ENCODE results near the gene NTSR1.

Gene NTSR1

DNA sequence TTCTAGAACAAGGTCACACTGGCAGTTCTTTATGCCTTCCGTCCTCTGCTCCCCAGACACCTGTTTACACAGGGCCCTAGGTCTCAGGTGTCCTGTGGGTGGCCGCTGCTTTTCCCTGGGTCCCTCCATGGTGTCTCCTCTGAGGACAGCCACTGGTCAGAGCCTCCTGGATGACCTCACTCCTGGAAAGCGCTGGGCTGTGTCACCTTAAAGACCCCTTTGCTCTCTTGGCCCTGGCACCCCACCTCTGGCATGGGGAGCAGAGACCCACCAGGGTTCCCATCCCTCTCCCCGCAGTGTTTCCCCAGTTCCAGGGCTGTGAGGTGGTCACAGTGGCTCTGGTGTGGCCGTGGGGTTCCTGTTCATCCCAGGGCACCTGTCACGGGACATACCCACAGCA, 33.9 kb downstream of the NTSR1 start:
- no peak for DNase-seq

DNA sequence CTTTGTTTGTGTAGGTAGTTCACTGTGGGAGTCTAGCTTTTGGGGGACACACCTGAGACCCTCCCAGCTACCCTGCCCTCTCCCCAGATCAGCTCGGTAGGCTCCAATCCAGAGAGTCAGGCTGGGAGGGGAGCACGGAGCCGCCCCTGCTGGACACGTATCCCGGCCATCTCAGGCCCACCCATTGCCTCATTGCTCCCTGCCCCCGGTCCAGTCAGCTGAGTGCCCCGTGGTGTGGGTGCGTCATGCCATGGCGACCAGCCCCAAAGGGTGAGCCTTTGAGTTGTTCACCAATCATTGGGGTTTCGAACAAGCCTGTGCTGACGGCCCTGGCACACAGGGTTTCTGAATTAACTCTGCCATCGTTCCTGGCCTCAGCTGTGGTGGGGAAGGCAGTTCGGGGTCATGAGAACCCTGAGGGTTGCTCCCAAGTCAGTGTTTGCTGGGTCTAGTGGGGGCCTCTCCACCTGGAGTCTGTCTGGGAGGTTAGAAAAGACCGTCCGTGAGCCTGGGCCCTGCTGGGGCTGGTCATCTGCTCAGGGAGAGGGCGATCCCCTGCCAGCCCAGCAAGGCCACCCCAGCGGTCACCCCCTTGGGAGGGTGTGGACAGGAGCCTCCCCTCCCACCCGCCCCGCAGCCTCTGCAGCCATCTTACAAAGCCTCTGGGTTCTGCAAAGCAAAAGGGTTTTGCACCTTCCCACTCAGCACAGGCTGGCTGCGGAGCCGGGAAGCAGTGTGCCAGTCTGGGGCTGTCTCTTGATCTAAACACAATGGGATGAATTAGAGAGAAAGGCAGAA, 34.5 kb downstream of the NTSR1 start:
- no peak for DNase-seq

DNA sequence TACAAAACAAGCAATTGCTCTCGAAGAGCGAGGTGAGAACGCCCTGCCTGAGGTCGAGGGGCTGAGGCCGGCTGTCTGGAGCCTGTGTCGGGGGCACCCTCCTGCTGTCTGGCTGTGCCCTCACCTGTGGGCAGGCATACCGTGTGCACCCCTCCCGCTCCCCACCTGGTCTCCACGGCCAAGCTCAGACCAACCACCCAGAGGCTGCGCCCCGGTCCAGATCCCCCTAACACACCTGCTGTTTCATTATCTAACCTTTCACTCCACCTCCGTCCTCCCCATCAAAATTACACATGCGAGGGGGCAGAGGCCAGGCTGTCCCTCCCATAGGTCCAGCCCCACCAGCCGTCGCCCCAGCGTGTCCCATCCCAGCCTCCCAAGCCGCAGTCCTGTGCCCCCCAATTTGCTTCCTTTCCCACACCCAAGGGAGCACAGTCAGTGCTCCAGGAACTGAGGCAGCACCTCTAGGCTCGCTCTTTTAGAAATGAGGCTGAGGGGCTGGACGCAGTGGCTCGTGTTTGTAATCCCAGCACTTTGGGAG, 35.2 kb downstream of the NTSR1 start:
- no peak for DNase-seq

DNA sequence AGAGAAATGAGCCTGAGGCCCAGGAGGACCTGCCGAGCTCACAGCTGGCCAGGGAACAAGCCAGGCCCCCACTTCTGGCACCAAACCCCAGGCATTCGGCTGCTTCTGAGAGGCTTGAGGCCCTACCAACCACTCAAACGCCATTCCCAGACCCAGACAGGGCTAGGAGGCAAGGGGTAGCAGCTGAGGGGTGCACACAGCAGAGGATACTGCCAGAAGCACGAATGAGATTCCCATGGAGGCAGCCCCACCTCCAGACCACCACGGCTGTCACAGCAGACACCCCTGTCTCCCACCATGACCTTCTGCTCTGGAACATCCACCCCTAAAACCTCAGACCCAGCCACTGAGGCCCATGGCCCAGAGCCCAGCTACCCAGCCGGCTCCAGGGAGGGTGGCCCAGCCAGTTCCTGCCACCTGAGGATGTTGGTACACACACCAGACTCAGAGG, 36.1 kb downstream of the NTSR1 start:
- DNase-seq: no peak

DNA sequence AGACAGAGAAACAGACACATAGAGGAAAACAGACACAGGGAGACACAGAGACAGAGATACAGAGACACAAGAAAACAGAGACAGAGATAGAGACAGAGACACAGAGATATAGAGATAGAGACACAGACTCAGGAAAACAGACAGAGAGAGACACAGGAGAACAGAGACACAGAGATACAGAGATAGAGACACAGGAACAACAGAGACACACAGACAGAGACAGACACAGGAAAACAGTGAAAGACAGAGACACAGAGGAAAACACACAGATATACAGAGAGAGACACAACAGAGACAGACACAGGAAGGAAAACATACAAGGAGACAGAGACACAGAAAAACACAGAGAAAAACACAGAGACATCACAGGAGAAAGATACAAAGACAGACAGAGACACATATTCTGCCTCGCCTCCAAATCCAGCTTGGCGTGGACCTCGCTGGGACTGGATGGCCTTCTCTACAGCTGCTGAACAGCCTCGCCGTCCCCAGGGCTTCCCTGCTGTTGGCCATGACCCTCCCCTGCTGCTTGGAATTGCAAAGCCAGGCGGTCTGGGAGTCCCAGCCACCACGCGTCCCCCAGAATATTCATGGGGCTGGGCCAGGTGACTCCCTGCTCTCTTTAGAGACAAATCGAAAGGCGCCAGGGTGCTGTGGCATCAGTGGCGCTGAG, 36.8 kb downstream of the NTSR1 start:
- no peak for DNase-seq

DNA sequence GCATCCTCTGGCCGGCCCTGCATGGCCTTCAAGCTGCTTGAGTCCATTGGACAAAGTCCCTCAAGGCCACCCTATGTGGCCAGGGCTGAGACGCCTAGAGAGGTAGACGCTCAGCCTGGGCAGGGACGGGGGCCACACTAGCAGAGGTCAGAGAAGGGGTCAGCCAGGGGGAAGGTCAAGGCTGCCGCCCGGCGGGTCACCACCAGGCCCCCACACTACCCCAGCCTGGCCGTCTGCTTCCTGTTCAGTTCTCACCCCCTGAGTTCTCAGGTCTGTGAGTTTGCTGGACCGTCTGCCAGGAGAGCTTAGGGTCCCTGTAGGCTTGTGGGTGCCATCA, 37.3 kb downstream of the NTSR1 start:
- DNase-seq: no peak

DNA sequence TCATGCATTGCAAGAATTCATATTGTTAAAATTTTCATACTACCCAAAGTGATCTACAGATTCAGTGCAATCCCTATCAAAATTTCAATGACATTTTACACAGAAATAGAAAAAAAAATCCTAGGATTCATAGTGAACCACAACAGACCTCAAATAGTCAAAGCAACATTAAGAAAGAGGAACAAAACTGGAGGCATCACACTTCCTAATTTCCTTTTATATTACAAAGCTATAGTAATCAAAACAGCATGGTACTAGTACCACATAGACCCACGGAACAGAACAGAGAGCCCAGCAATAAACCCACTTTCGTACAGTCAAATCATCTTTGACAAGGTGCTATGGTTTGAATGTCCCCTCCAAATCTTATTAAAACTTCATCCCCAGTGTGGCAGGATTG, 39.7 kb downstream of the NTSR1 start:
- DNase-seq: no peak

DNA sequence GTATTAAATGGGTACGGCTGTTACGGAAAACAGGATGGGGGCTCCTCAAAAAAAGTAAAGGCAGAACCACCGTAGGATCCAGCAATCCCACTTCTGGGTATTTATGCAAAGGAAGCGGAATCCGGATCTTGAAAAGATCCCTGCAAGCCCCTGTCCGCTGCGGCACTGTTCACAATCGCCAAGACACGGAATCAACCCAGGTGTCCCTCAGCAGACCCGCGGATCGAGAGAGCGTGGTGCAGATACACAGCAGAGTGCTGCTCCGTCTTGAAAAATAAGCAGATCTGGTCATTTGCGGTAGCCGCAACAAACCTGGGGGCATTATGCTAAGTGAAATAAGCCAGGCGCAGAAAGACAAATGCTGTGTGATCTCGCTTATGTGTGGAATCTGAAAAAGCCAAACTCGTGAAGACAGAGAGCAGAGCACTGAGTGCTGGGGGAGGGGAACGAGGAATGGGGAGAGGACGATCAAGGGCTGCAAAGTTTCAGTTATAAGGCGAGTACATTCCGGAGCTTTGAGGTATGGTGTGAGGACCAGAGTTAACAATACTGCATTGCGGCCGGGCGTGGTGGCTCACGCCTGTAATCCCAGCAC, 41.3 kb downstream of the NTSR1 start:
- DNase-seq: no peak

DNA sequence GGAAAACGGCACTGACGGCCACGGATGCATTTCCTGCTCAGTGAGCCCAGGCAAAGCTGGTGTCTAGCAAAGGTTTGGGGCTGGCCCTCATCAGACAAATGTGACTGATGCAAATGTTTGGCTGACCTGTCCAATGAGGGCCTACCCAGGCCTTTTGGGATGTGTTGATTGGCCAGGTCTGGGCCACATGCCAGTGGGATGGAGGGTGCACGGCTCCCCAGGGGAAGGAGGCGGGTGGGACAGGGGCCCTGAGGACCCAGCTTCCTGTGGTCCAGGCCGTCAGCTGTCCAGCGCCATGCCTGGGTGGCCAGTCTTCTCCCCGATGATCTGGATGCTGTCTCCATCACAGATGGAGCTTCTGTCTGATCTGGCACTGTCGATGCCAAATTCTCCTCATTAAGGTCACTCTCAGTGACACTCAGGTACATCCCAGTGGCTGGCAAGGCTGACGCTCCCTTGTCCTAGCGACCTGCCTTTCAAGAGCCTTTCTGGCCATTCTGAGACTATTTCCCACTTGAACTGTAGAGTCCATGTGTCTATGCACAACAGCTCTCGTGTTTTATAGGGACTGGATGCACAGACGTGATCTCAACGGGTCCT, 43.0 kb downstream of the NTSR1 start:
- DNase-seq: no peak

DNA sequence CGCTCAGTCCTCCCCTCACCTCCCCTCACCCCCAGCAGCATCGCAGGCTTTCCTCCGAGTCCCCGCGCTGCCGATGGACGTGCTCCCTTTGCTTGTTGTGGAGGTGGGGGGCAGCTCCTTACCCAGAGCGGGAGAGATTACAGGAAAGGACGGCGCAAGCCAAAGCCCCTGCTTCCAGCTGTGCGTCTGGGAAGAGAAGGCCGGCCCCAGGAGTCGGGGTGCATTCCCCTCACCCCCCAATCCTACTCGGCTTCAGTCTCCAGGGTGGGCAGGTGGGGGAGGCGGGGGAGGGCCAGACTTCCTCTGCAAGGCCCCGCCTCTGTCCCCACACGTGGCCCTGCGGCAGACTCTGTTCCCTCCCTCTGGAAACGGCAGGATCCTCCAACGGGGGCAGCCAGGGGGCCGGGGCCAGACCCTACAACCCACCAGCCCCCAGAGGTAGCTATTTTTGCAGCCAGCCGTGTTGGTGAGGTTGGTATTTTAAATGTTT, 43.6 kb downstream of the NTSR1 start:
- no peak for DNase-seq

DNA sequence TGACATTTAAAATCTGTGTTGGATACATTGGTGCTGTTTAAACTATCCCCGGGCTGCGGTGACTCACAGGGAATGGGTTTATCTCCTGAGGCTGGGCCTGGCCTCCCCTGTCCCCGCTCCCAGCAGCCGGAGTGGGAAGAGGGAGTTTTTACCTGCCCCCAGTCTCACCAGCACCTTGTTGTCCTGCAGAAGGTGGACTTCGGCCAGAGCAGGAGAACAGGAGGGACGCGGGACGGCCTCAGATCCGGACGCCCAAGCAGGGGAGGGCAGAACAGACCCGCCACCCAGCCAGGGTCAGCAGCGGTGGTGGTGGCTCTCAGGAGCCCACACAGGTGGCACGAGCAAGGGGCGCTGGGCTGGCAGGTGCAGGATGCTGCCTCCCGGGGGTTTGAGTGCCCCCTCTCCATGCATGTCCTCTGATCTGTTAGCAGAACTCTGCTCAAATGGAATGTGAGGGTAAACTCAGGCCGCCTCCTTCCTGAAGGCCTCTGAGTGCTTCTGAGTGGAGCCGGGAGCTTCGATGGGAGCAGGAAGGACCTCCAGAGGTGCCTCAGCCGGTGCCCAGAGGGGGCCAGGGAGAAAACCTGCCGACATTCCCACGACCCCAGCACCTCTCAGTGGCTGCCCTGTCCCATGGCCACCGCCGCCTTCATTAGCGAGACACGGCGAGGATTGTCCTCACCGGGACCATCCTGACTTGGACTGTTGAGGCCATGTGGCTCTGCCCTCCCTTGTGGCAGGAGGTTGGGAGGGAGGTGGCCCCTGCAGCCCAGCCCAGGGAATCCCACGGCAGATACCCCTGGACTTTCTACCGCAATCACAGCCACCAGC, 44.2 kb downstream of the NTSR1 start:
- peak; percentile 16 for DNase-seq

DNA sequence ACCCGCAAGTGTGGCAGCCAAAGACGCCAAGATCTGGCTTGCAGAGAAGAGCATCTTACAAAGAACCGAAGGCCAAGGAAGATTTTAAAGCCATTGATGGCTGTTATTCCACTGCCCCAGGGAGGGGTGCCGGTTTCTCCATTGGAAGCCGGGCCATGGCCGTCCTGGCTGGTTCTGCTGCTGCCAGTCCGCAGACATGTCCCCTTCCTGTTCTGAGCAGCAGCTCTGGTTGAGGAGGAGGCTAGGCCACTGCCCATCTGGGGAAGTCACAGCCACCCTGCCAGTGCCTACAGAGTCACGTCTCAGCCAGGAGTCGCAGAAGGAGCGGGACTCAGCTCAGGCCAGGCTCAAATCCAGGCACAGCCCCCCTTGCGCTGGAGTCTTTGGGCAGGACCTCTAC, 45.0 kb downstream of the NTSR1 start:
- DNase-seq: no peak

DNA sequence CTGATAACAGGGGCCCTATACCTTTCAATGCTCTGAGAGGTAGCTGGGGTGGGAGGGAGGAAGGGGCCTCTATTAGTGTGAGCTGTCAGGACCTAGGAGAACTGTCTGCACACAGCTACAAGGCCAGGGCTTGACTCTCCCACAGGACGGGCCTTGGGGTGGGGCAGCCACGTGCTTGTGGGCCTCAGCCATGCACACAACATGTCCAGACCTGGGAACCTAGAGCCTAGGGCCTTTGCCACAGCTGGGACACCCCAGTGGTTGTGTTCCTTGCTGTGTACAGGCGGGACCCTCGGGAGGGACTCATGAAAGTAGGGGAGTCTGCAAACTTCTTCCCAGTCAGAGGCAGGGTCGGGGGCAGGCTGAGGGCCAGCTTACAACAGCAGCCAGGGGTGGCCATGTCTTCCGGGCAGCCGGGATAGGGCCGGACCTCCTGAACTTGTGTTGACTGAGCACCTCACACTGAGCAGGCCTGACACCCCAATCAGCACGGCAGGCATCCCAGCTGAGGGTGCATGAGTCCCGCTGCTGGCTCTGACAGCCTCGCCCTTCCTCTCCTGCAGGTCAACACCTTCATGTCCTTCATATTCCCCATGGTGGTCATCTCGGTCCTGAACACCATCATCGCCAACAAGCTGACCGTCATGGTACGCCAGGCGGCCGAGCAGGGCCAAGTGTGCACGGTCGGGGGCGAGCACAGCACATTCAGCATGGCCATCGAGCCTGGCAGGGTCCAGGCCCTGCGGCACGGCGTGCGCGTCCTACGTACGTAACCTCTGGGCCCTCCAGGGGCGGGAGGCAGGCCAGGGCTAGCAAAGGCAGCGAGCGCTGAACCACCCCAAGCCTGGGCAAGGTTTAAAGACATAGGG, 45.7 kb downstream of the NTSR1 start:
- no peak for DNase-seq

DNA sequence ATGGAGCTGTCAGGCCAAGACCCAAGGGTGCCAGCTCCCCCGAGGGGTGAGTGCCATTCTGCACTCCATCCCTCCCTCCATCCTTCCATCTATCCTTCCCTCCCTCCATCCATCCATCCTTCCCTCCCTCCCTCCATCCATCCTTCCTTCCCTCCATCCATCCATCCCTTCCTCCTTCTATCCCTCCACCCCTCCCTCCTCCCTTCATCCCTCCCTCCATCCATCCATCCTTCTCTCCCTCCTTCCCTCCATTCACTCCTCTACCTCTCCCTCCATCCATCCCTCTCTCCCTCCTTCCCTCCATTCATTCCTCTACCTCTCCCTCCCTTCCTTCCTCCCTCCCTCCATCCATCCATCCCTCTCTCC, 46.3 kb downstream of the NTSR1 start:
- no peak for DNase-seq

DNA sequence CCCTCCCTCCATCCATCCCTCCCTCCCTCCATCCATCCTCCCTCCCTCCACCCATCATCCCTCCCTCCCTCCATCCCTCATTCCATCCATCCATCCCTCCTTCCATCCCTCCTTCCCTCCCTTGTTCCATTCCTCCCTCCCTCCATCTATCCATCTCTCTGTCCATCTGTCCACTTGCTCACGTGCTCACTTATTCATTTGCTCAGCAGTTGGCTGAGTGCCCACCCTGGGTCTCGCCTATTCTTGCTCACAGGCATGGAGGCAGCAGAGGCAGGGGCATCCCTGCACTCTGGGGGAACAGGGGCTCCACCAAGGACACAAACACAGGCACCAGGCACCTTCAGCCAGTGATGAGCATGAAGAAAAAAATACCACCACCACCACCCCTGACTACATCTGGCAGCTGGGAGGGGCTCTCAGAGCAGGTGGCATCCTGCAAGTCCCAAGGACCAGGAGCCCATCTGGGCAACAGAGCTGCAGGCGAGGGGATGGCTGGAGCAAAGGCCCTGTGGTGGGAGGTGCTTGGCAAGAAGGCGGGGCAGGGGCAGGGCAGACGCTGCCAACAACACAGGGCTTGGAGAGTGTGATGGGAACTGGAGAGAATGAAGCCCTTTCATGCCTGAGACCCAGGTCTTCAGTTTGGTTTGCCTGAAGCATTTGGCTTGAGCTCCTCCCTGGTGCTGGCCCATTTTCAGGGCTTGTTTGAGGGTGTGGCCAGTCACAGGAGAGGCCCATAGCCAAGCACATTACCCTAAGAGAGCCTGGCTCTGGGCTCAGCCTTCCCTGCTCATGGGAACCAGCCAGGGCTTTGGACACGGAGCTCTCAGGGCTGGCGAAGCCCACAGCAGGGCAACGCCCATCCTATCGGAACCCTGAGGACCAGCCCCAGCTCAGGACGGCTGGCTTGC, 47.4 kb downstream of the NTSR1 start:
- DNase-seq: no peak

DNA sequence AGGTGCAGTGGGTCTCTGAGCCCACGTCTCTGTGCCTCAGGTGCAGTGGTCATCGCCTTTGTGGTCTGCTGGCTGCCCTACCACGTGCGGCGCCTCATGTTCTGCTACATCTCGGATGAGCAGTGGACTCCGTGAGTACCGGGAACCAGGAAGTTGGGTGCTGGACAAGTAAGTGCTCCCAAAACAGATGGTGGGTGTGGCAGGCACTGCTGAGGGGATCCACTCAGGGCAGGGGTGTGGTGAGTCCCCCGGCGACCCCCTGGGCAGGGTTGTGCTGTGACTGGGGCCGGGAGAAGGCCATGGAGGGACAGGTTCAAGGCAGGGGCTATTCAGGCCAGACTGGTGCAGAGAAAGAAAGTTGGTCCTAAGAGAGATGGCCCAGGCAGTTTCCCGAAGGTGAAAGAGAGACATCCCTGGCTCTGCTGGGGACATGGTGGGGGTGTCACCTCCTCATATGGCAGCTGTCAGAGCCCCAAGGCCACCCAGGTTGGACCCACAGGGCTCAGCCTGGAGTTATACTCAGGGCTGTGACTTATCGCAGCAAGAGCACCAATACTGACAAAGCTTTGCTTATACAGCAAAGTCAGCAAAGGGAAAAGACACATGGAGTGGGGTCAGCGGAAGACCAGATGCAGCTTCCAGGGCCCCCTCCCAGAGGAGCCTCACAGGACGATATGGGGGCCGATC, 49.7 kb downstream of the NTSR1 start:
- DNase-seq: no peak

DNA sequence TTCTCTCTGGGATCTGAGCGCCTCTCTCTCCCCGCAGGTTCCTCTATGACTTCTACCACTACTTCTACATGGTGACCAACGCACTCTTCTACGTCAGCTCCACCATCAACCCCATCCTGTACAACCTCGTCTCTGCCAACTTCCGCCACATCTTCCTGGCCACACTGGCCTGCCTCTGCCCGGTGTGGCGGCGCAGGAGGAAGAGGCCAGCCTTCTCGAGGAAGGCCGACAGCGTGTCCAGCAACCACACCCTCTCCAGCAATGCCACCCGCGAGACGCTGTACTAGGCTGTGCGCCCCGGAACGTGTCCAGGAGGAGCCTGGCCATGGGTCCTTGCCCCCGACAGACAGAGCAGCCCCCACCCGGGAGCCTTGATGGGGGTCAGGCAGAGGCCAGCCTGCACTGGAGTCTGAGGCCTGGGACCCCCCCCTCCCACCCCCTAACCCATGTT, 51.4 kb downstream of the NTSR1 start:
- no peak for DNase-seq

DNA sequence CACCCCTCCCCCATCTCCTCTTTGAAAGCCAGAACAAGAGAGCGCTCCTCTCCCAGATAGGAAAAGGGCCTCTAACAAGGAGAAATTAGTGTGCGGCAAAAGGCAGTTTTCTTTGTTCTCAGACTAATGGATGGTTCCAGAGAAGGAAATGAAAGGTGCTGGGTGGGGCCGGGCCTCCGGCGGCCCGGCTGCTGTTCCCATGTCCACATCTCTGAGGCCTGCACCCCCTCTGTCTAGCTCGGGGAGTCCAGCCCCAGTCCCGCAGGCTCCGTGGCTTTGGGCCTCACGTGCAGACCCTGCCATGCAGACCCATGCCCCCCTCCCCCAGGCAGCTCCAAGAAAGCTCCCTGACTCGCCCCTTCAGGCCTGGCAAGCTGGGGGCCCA, 51.8 kb downstream of the NTSR1 start:
- no peak for DNase-seq

DNA sequence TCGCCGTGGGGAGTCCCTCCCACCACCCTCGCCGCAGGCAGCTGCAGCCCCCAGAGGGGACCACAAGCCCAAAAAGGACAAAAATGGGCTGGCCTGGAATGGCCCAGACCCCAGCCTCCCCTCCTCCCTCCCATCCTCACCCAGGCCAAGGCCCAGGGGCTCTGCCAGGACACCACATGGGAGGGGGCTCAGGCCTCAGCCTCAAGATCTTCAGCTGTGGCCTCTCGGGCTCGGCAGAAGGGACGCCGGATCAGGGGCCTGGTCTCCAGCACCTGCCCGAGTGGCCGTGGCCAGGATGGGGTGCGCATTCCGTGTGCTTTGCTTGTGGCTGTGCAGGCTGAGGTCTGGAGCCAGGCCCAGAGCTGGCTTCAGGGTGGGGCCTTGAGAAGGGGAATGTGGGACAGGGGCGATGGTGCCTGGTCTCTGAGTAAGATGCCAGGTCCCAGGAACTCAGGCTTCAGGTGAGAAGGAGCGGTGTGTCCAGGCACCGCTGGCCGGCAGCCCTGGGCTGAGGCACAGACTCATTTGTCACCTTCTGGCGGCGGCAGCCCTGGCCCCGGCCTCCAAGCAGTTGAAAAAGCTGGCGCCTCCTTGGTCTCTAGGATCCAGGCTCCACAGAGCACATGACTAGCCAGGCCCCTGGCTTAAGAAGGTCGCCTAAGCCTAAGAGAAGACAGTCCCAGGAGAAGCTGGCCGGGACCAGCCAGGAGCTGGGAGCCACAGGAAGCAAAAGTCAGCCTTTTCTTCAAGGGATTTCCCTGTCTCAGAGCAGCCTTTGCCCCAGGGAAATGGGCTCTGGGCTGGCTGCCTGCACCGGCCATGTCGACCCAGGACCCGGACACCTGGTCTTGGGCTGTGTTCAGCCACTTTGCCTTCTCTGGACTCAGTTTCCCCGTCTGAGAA, 52.5 kb downstream of the NTSR1 start:
- no peak for DNase-seq
